K562 (cell line): ENCODE measurements around the gene CWF19L1.
"Not testable (repeated sequence)": the region's sequence is repeated elsewhere in the genome, so short reads cannot be mapped to it uniquely, and the experiment has no call there.

ENCODE experiments used
- BHLHE40 ChIP-seq: IDR thresholded peaks from 2 replicates; pipeline ENCODE4 v1.6.1; 2011; ENCODE audit warnings: low read length, improper control_type of control experiment
- GTF2A2 ChIP-seq: IDR thresholded peaks from 2 replicates; pipeline ENCODE4 v1.6.1; 2016; ENCODE audit warnings: mild to moderate bottlenecking, missing genetic modification characterization, missing compliant biosample characterization
- MEIS2 ChIP-seq: fragments of 450-650 bp; IDR thresholded peaks from 2 replicates; pipeline ENCODE4 v1.6.1; 2014; ENCODE audit warnings: mild to moderate bottlenecking; ENCODE audit not compliant: partially characterized antibody
- PRMT5 ChIP-seq: sonication (generic); formaldehyde crosslinking; IDR thresholded peaks from 2 replicates; pipeline ENCODE4 v1.5.0; 2020; ENCODE audit warnings: missing genetic modification reagents
- SMARCC2 ChIP-seq: fragments of 450-650 bp; IDR thresholded peaks from 2 replicates; pipeline ENCODE4 v1.6.1; 2017; ENCODE audit warnings: antibody characterized with exemption, moderate library complexity, mild to moderate bottlenecking, low read depth
- XRCC5 ChIP-seq: fragments of 200-400 bp; formaldehyde crosslinking; IDR thresholded peaks from 2 replicates; pipeline ENCODE4 v1.6.1; 2017; ENCODE audit warnings: low read depth, mild to moderate bottlenecking, low read length
- ZKSCAN8 ChIP-seq: fragments of 200-800 bp; sonication (Bioruptor generic); IDR thresholded peaks from 2 replicates; pipeline ENCODE4 v1.6.1; 2016; ENCODE audit warnings: missing genetic modification characterization, missing compliant biosample characterization
- ZNF121 ChIP-seq: sonication (generic); formaldehyde crosslinking; conservative IDR thresholded peaks from 2 replicates; pipeline ENCODE4 v1.8.0; 2022; ENCODE audit warnings: missing genetic modification reagents
- ZNF197 ChIP-seq: fragments of 200-800 bp; sonication (Bioruptor generic); IDR thresholded peaks from 2 replicates; pipeline ENCODE4 v1.6.1; 2016; ENCODE audit warnings: low read depth, missing genetic modification characterization, missing compliant biosample characterization
- TF ChIP-seq, protein P1 (sequence below): sonication (generic); formaldehyde crosslinking; IDR thresholded peaks from 2 replicates; pipeline ENCODE4 v1.8.1; 2023; ENCODE audit warnings: mild to moderate bottlenecking, missing genetic modification reagents, moderate library complexity
- TF ChIP-seq, protein P2 (sequence below), 3 experiments: IDR thresholded peaks in 2 of 3; conservative IDR thresholded peaks in 1 of 3; 2 replicates each; pipeline ENCODE4 v1.5.1; 2011 to 2012; ENCODE audit warnings: low read length in 3 of 3, mild to moderate bottlenecking in 3 of 3, control low read depth in 2 of 3, improper control_type of control experiment in 1 of 3, inconsistent platforms in 1 of 3, low read depth in 1 of 3, mixed read lengths in 1 of 3, moderate library complexity in 1 of 3; ENCODE audit not compliant: insufficient read depth in 2 of 3
- TF ChIP-seq, protein P3 (sequence below): fragments of 250-450 bp; sonication (Bioruptor Pico); IDR thresholded peaks from 2 replicates; pipeline ENCODE4 v1.5.0; 2020; ENCODE audit warnings: mild to moderate bottlenecking, borderline replicate concordance

DNA sequence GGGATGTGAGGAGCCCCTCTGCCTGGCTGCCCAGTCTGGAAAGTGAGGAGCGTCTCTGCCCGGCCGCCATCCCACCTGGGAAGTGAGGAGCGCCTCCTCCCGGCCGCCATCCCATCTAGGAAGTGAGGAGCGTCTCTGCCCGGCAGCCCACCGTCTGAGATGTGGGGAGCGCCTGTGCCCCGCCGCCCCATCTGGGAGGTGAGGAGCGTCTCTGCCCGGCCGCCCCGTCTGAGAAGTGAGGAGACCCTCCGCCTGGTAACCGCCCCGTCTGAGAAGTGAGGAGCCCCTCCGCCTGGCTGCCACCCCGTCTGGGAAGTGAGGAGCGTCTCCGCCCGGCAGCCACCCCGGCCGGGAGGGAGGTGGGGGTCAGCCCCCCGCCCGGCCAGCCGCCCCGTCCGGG lies 9.5 kb upstream of the CWF19L1 start:
- not testable (repeated sequence) for TF ChIP-seq BHLHE40; XRCC5; SMARCC2; ZKSCAN8 (CRISPR knock-in tag); PRMT5 (CRISPR knock-in tag); MEIS2; ZNF121; GTF2A2; ZNF197 (CRISPR knock-in tag)
- TF ChIP-seq, protein P1, sequence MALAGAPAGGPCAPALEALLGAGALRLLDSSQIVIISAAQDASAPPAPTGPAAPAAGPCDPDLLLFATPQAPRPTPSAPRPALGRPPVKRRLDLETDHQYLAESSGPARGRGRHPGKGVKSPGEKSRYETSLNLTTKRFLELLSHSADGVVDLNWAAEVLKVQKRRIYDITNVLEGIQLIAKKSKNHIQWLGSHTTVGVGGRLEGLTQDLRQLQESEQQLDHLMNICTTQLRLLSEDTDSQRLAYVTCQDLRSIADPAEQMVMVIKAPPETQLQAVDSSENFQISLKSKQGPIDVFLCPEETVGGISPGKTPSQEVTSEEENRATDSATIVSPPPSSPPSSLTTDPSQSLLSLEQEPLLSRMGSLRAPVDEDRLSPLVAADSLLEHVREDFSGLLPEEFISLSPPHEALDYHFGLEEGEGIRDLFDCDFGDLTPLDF (CRISPR knock-in tag), result not testable (repeated sequence)
- TF ChIP-seq, protein P2, sequence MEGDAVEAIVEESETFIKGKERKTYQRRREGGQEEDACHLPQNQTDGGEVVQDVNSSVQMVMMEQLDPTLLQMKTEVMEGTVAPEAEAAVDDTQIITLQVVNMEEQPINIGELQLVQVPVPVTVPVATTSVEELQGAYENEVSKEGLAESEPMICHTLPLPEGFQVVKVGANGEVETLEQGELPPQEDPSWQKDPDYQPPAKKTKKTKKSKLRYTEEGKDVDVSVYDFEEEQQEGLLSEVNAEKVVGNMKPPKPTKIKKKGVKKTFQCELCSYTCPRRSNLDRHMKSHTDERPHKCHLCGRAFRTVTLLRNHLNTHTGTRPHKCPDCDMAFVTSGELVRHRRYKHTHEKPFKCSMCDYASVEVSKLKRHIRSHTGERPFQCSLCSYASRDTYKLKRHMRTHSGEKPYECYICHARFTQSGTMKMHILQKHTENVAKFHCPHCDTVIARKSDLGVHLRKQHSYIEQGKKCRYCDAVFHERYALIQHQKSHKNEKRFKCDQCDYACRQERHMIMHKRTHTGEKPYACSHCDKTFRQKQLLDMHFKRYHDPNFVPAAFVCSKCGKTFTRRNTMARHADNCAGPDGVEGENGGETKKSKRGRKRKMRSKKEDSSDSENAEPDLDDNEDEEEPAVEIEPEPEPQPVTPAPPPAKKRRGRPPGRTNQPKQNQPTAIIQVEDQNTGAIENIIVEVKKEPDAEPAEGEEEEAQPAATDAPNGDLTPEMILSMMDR (IDR thresholded peaks at IDR 0.05 in 2 of 3, conservative IDR thresholded peaks at IDR 0.05 in 1 of 3; ENCODE audit: insufficient read depth in 2 of 3, low read depth in 1 of 3, low read length in 3 of 3), result not testable (repeated sequence)
- TF ChIP-seq, protein P3, sequence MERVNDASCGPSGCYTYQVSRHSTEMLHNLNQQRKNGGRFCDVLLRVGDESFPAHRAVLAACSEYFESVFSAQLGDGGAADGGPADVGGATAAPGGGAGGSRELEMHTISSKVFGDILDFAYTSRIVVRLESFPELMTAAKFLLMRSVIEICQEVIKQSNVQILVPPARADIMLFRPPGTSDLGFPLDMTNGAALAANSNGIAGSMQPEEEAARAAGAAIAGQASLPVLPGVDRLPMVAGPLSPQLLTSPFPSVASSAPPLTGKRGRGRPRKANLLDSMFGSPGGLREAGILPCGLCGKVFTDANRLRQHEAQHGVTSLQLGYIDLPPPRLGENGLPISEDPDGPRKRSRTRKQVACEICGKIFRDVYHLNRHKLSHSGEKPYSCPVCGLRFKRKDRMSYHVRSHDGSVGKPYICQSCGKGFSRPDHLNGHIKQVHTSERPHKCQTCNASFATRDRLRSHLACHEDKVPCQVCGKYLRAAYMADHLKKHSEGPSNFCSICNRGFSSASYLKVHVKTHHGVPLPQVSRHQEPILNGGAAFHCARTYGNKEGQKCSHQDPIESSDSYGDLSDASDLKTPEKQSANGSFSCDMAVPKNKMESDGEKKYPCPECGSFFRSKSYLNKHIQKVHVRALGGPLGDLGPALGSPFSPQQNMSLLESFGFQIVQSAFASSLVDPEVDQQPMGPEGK (CRISPR knock-in tag), result not testable (repeated sequence)
